ENCODE measurements around the gene SH3RF3.

Gene SH3RF3

GRCh38 chr2:109402980-109403840, 274.2 kb downstream of the SH3RF3 start:
- no peak for DNase-seq

- no peak for DNase-seq
These were observed 274.8 kb downstream of the SH3RF3 start for GRCh38 chr2:109403841-109404201.

- no peak for DNase-seq
These were observed 275.7 kb downstream of the SH3RF3 start for GRCh38 chr2:109404681-109405080.

GRCh38 chr2:109405873-109406272, 276.9 kb downstream of the SH3RF3 start:
- no peak for DNase-seq

- no peak for DNase-seq
These were observed 277.3 kb downstream of the SH3RF3 start for GRCh38 chr2:109406301-109406700.

GRCh38 chr2:109407276-109408042, 278.5 kb downstream of the SH3RF3 start:
- no peak for DNase-seq

GRCh38 chr2:109408043-109408335, 279.0 kb downstream of the SH3RF3 start:
- DNase-seq, result no peak

- DNase-seq, result no peak
These were observed 280.5 kb downstream of the SH3RF3 start for GRCh38 chr2:109409321-109410038.

- no peak for DNase-seq
These were observed 281.2 kb downstream of the SH3RF3 start for GRCh38 chr2:109410039-109410815.

- DNase-seq, result no peak
These were observed 282.8 kb downstream of the SH3RF3 start for GRCh38 chr2:109411640-109412325.

- DNase-seq, result no peak
These were observed 286.6 kb downstream of the SH3RF3 start for GRCh38 chr2:109415581-109416013.

- no peak for DNase-seq
These were observed 288.8 kb downstream of the SH3RF3 start for GRCh38 chr2:109417701-109418335.

- no peak for DNase-seq
These were observed 289.7 kb downstream of the SH3RF3 start for GRCh38 chr2:109418716-109419115.

GRCh38 chr2:109419171-109419756, 290.3 kb downstream of the SH3RF3 start:
- no peak for DNase-seq

- DNase-seq, result no peak
These were observed 291.0 kb downstream of the SH3RF3 start for GRCh38 chr2:109419960-109420370.

- no peak for DNase-seq
These were observed 292.1 kb downstream of the SH3RF3 start for GRCh38 chr2:109421101-109421500.

- DNase-seq, result no peak
These were observed 292.6 kb downstream of the SH3RF3 start for GRCh38 chr2:109421642-109422041.

- DNase-seq, result no peak
These were observed 293.2 kb downstream of the SH3RF3 start for GRCh38 chr2:109422071-109422757.

GRCh38 chr2:109422758-109423500, 293.9 kb downstream of the SH3RF3 start:
- DNase-seq, result no peak

Data from stimulated activated CD4-positive, alpha-beta T cell treated with anti-CD3 and anti-CD28 coated beads, Interleukin-2, amount 100 ng/mL, for 48 hours (primary cell).